ENCODE data around the gene RFX2.

DNA sequence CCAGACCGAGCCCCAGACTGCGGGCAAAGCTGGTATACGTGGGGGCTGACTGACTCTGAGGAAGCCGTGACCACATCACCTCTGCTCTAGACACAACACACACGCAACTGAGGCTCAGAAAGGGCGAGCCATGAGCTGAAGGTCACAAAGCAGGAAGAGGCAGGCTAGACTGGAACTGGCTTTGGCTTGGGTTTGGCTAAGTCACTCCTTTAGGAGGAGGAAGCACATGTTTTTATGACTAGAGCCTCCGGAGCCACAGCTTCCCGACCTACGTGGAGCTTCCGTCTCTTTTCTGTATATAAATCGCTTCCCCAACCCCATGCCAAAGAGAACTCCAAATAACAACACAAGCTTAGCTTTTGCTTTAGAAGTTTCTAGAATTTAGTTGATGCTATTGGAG is 48.0 kb downstream of the RFX2 start:
- TF ChIP-seq, protein P1, sequence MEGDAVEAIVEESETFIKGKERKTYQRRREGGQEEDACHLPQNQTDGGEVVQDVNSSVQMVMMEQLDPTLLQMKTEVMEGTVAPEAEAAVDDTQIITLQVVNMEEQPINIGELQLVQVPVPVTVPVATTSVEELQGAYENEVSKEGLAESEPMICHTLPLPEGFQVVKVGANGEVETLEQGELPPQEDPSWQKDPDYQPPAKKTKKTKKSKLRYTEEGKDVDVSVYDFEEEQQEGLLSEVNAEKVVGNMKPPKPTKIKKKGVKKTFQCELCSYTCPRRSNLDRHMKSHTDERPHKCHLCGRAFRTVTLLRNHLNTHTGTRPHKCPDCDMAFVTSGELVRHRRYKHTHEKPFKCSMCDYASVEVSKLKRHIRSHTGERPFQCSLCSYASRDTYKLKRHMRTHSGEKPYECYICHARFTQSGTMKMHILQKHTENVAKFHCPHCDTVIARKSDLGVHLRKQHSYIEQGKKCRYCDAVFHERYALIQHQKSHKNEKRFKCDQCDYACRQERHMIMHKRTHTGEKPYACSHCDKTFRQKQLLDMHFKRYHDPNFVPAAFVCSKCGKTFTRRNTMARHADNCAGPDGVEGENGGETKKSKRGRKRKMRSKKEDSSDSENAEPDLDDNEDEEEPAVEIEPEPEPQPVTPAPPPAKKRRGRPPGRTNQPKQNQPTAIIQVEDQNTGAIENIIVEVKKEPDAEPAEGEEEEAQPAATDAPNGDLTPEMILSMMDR (IDR thresholded peaks at IDR 0.05; ENCODE audit: insufficient read depth, low read depth, low read length): no peak
- no peak for TF ChIP-seq EZH2 (IDR thresholded peaks at IDR 0.05; ENCODE audit: insufficient read depth, low read length)
